Hippocampal formation (tissue), 2 donors: Measurements from ENCODE around the gene GBP1.

Source experiments
- DNase-seq, 2 donors: peaks; one replicate each; lab custom pipeline; 2025; lab: John Stamatoyannopoulos, UW

Gene GBP1

DNA sequence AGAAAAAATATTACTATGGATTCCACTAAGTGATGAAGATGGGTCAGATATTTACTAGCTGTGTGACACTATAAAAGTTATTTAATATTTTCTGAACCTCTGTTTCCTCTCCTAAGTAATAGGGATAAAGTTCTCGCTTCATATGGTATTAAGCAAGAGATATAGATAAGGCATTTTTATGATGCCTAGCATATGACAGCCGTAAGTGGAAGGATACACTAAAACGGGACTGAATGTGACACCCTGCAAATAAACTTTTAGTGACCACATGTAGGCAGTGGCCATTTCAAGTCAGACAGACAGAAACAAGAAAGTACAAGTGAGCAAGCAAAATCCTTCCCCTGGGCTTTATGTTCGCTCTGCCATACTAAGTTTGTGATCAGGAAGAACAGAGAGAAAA is 56.5 kb downstream of the GBP1 start:
- no peak for DNase-seq

- peak; percentile 12 to 55 for DNase-seq
Measured at GRCh38 chr1:89005286-89006151, 59.5 kb downstream of the GBP1 start.
